HG03066 (cell line): Measurements from ENCODE around the gene PM20D1.
"Not testable (repeated sequence)": the region's sequence is repeated elsewhere in the genome, so short reads cannot be mapped to it uniquely, and the experiment has no call there.

ENCODE experiments used
- ATAC-seq: cut with Tn5 transposase; IDR thresholded peaks from one replicate; pipeline ENCODE4 v1.9.1; 2021; ENCODE audit warnings: low read depth; ENCODE audit not compliant: unreplicated experiment

The PM20D1 gene

GRCh38 chr1:205849619-205850355 lies at the start of gene PM20D1:
Gene PM20D1 (minus strand): TSS chr1:205850132. CDS start chr1:205850072, 60 bp downstream.
- peak; percentile 94 for ATAC-seq

- no peak for ATAC-seq
These were observed 46.4 kb upstream of the PM20D1 start for GRCh38 chr1:205896351-205896750.

- not testable (repeated sequence) for ATAC-seq
These were observed 44.2 kb upstream of the PM20D1 start for GRCh38 chr1:205894119-205894518.

GRCh38 chr1:205892175-205892574 lies 42.2 kb upstream of the PM20D1 start:
- ATAC-seq = not testable (repeated sequence)

GRCh38 chr1:205891481-205891880 lies 41.5 kb upstream of the PM20D1 start:
- ATAC-seq = not testable (repeated sequence)

GRCh38 chr1:205890631-205891030 lies 40.7 kb upstream of the PM20D1 start:
- not testable (repeated sequence) for ATAC-seq

GRCh38 chr1:205889706-205890105 lies 39.8 kb upstream of the PM20D1 start:
- ATAC-seq = not testable (repeated sequence)

GRCh38 chr1:205889006-205889405 lies 39.1 kb upstream of the PM20D1 start:
- not testable (repeated sequence) for ATAC-seq

GRCh38 chr1:205883792-205884191 lies 33.9 kb upstream of the PM20D1 start:
- ATAC-seq = no peak

- ATAC-seq = no peak
These were observed 31.0 kb upstream of the PM20D1 start for GRCh38 chr1:205880923-205881322.

- no peak for ATAC-seq
These were observed 30.0 kb upstream of the PM20D1 start for GRCh38 chr1:205879974-205880373.

- no peak for ATAC-seq
These were observed 28.1 kb upstream of the PM20D1 start for GRCh38 chr1:205878026-205878425.

GRCh38 chr1:205873148-205873547 lies 23.2 kb upstream of the PM20D1 start:
- ATAC-seq = not testable (repeated sequence)

GRCh38 chr1:205870236-205870635 lies 20.3 kb upstream of the PM20D1 start:
- ATAC-seq = no peak

GRCh38 chr1:205861540-205861939 lies 11.6 kb upstream of the PM20D1 start:
- ATAC-seq = no peak

GRCh38 chr1:205858141-205858961 lies 8.4 kb upstream of the PM20D1 start:
- ATAC-seq = no peak

GRCh38 chr1:205857501-205857900 lies 7.6 kb upstream of the PM20D1 start:
- not testable (repeated sequence) for ATAC-seq

GRCh38 chr1:205856433-205856832 lies 6.5 kb upstream of the PM20D1 start:
- no peak for ATAC-seq

GRCh38 chr1:205852969-205853368 lies 3.0 kb upstream of the PM20D1 start:
- ATAC-seq = no peak

GRCh38 chr1:205851993-205852392 lies 2.1 kb upstream of the PM20D1 start:
- ATAC-seq = no peak

GRCh38 chr1:205843036-205843859 lies 6.7 kb downstream of the PM20D1 start:
- ATAC-seq = no peak
